HT-29 (cell line): Measurements from ENCODE around the gene THOC5. TPM values are rescaled to one million over a fixed set of nuclear protein-coding genes. Genes with fewer than 3 reads are reported as not detected.

ENCODE experiments used
- DNase-seq: peaks from one replicate; pipeline ENCODE4 v3.0.0-alpha.2; 2015; ENCODE audit warnings: low spot score
- total RNA-seq: library from RNA; depleted of rRNA; stranded (reverse); fragments of >200 nt; shearing (Covaris generic); gene quantifications from 2 replicates; pipeline ENCODE4 v1.2.3, GENCODE V29; 2014; rRNA removed

Gene THOC5
- total RNA-seq, 1 experiment from 2014 or later, result 43.5 TPM

DNA sequence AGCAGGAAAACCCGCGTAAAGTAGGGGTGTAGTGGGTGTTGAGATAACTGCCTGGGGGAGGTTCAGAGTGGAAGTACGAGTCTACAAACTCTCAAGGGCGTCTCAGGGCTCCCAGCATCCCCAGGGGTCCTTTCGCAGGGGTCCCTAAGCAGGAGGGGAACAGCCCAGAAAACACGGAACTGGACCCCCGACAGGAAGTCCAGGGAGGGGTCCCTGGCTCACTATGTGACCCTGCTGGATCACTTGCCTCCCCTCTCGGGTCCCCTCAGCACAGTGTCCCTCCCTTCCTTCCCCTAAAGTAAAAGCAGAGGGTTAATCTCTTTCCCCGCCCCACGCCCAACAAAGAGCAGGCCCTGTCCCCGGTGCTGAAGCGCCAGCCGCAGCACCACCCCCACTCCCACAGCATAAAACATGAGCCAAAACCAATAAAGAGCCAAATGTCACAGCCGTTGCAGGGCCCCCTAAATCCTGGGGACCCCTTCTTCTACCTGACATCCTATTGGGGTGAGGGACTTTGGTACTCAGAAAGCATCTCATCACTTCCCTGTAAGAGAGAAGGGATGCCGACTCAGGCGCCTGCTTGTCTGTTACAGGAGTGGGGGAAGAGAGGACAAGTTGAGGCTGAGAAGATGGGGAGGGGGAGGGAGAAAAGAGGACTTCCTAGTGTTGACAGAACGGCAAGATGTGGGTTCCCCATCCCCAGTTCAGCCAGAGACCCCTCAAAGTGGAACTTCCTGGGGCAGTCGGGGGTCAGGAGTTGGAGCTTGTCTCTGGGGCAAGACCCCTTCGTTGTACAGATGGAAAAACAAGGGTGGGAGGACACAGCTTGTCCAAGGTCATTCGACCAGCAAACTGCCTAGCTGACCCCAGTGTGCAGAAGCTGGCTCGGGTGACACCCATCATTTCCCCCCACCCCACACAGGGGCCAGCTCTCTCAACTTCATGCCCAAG, 75.0 kb downstream of the THOC5 start:
- DNase-seq, result no peak

DNA sequence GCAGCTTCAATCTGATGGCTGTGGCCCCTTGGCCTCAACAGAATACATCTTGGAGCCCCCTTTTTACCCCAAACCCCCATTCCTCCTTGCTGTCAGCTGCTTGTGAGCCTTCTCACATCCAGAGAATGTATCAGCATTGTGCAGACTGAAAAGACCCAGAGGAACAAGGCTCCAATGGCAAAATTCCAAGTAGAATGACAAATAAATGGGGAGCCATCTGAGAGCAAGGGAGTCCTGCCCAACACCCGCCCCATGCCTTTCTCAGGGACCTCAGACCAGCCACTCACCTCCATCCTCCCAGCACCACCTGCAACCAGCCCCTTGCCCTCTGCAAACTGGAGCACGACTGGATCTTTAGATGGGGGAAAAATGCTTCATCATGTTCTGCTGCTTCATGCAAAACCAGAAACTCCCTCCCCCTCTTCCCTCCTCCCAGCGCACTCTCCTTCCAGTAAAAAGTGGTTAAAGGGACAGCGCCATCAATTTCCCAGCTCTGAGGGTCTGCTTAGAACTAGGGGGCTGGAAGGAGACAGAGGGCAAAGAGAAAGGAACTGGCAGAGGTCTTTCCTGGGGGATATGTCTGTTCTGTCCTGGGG, 75.7 kb downstream of the THOC5 start:
- DNase-seq, result no peak

DNA sequence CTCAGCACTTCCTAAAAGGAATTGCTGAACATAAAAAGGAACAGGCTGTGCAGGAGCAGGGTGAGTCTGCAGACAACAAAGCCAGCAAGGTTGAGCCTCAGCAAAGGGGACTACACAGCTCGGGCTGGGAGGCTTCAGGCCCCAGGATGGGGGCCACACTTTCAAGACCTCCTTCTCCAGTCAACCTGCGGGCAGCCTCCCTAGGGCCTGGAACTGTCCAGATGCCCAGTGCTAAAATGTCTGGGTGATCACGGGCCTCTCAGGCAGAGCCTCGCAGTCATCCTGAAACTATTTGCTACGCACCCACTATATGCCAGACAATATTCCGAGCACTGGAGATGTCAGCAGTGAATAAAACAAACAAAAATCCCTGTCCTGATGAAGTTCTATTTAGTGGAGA, 77.4 kb downstream of the THOC5 start:
- no peak for DNase-seq

DNA sequence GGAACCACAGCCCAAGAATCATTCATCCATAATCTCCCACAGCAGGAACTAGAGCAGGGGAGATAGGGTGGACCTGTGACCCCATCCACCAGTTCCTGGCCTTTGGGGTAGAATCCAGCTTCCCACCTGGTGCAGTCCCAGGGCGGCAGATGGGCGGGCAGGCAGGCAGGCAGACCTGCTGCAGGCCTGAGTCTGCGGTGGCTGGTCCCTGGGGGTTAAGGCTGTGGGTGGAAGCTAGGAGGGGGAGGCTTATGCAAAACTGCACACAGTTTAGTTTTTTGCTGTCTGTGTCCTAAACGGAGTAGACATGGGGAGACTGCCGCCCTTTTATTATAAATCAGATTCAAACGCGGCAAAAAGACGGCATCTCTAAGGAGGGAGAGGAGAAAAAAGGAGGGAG, 78.0 kb downstream of the THOC5 start:
- DNase-seq, result no peak

DNA sequence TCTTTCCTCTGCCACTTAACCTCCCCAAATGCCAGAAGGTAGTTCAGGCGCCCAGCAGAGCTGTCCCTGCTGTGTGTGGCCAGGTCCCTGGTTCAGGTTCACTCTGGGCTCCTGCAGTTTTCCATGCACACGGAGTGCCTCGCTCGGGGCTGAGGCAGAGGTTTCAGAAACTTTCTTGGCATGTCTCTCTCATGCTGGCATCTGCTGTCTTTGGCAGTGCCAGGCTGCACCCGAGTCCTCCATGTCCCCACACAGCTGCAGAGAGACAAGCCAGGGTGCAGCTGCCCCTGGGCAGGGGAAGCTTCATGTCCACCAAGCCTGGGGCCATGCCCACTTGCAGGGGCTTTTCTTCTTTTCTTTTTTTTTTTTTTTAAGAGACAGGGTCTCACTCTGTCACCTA, 80.6 kb downstream of the THOC5 start:
- no peak for DNase-seq

DNA sequence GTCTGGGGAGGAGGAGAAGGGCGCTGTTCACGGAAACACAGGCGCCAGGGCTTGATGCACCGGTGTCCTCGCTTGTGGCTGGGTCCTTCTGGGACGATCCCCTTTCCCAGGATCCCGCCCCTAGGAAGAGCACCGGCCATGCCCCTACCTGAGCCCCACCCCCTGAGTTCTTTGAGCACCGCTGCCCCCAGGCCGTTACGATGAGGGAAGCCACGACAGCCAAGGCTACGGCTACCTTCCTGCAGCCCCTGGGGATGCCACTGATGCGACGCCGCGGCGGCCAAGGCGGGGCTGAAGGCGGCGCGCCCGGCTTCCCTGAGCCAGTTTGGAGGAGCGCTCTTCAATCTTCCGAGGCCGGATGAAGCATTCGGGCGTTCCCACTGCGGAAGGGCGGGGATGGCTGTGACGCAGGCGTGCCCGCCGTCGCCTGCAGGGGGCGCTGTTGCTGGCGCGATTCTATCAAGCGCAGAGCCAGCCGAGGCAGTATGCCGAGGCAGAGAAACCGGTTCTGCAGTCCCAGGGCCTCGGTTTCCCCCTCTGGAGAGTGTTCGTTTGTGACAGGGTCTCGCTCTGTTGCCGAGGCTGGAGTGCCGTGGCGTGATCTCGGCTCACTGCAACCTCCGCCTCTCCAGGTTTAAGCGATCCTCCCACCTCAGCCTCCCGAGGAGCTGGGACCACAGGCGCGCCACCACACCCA, 83.2 kb downstream of the THOC5 start:
- DNase-seq, result peak; percentile 81

DNA sequence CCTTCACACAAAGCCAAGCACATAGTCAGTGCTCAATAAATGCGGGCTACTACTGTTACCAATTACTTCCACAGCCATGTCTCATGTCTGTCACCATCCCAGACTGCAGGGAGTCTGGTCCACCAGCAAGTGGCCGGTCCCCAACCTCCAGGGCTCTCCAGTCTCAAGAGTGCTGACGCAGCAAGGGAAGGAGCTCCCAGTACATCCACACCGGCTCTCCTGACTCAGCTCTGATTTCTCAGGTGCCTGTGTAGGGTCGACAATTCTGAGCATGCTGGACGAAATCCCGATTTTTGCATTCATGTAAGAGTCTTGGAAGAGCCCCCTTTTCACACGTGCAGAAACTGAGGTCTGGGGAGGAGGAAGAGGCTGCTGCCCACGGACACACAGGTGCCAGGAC, 83.8 kb downstream of the THOC5 start:
- peak; percentile 28 for DNase-seq

DNA sequence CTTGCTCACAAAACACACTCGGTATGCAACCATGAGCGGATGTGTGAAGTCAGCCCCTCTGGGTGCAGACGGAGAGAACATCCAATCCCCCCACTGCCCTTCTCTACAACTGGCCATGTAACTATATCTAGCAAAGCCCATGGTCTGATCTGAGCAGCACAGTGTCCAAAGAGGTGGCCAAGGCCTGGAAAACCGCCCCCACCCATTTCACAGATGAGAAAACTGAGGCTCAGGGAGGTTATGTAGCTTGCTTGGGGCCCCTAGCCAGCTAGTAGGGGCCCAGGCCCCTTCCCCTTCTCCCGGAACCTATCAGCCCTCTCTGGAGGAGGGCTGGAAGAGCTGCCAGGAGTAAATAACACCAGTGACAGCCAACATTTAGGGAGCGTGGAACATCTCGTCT, 89.0 kb downstream of the THOC5 start:
- no peak for DNase-seq

DNA sequence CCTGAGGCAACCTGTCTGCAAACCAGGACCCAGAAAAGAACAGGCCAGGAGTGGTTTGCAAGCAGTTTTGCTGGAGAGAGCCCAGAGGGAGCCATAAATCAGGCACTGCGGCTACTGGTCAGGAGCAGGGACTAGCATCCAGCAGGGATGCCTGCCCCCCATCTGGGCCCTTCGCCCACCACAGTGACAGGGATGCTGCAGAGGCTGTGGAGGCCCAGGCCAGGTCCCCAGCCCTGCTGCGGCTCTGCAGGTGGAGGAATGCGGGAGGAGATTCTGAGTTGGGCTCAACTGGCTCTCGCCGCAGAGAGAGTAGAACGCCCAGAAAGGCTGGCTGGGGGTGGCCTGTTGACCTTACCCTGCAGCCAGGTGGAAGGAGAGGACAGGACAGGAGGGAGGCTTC, 89.9 kb downstream of the THOC5 start:
- DNase-seq, result no peak

DNA sequence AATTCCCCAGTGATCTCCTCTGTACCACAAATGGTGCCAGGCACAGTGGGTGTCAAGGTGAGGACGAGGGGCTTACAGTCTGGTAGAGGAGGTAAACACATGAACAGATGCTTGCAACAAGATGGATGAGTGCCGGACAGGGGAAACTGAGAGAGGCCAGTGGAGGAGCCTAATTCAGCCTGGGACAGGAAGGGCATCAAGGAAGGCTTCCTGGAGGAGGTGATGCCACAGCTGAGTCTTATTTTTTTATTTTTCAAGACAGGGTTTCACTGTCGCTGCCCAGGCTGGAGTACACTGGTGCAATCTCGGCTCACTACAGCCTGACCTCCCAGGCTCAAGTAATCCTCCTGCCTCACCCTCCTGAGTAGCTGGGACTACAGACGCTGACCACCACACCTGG, 92.3 kb downstream of the THOC5 start:
- no peak for DNase-seq

DNA sequence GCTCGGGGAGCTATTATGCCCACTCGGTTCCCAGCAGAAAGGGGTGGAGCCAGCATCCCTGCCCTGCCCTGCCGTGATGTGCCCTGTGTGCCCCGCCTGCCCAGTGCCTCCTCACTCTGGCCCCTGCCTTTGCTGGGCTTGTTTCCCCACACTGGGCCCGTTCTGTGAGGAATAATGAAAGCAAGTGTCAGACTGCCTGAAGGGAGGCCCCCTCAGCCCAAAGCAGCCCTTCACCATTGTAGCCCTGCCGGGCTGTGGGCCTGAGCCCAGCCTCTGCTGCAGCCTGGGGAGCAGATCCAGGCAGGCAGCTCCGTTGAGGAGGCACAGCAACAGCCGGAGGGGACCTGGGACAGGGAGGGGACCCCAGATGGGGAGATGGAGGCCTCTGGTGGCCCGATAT, 93.8 kb downstream of the THOC5 start:
- DNase-seq, result no peak

DNA sequence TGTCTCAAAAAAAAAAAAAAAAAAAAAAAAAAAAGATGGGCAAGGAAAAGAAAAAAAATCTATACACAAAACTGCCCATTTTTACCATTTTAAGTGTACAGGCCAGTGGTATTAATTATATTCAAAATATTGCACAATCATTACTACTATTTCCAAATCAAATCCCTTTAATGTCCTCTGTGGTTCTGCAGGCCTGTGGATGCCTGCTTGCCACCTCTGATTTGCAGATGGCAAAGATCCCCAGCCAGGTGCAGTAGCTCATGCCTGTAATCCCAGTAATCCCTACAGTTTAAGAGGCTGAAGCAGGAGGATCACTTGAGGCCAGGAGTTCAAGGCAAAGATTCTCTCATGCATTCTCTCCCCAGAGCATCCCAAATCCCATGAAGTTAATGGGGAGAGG, 95.0 kb downstream of the THOC5 start:
- no peak for DNase-seq

DNA sequence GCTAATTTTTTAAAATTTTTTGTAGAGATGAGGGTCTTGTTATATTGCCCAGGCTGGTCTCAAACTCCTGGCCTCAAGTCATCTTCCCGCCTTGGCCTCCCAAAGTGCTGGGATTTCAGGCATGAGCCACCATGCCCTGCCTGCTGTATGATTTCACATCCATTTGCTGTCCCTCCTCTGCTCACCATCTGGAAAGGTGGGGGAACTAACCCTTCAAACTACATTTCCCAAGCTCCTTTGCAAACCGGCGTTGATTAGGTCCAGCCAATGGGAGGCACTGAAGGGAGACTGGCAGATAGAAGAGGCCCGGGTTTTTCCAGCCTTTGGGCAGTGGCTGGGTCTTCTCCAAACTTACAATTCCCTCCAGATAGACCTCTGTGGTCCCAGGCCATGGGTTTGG, 95.8 kb downstream of the THOC5 start:
- DNase-seq, result peak; percentile 76

DNA sequence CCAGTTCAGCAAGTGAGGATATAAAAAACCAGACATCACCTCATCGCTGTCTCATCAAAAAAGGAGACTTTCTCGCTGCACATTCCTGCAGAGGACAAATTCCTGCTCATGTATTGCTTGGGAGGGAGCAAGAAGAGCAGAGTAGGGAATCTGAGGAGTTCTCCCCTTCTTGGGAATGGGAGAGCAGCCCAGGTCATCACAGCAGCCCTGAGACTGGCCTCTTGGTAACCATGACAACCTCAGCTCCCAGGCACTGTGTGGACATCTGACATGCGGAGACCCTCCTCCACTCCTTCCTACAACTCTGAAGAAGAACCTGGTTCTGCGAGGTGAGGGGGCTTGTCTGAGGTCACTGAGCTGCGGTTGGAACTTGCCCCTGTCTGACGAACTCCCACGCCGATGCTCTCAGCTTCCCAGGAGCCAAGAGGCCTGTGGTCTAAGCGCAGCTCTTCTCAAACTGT, 97.3 kb downstream of the THOC5 start:
- no peak for DNase-seq

Other genes starting within 250 kb of the THOC5 start
- 23.7 and 25.2 TPM in 2 replicates for gene GAS2L1, start 247.1 kb downstream of the THOC5 start, total RNA-seq
- 0.99 and 2.1 TPM in 2 replicates for gene RASL10A, start 238.1 kb downstream of the THOC5 start, total RNA-seq
- gene AP1B1, start 165.2 kb downstream of the THOC5 start, total RNA-seq, result 166 and 176 TPM in 2 replicates
- gene RFPL1, start 115.2 kb downstream of the THOC5 start, total RNA-seq, result not detected in 2 replicates
- not detected in 2 replicates for gene NEFH, start 73.5 kb downstream of the THOC5 start, total RNA-seq
- gene NIPSNAP1, start 27.4 kb upstream of the THOC5 start, total RNA-seq, result 88.2 and 108 TPM in 2 replicates
- gene NF2, start 49.9 kb upstream of the THOC5 start, total RNA-seq, result 47.0 and 51.5 TPM in 2 replicates
- gene CABP7, start 166.2 kb upstream of the THOC5 start, total RNA-seq, result 0.60 TPM in 1 of 2 replicates, not detected in the other
- gene ZMAT5, start 213.2 kb upstream of the THOC5 start, total RNA-seq, result 21.5 and 30.0 TPM in 2 replicates
- 226 and 227 TPM in 2 replicates for gene UQCR10, start 213.6 kb upstream of the THOC5 start, total RNA-seq